ENCODE results near the gene PLB1. TPM values are rescaled to one million over a fixed set of nuclear protein-coding genes. Genes with fewer than 3 reads are reported as not detected.

Gene PLB1
- total and polyA plus RNA-seq, 9 of the 15 experiments (the other 6 are each of a cell fraction or from before 2014, with no cell fraction given): 0.01 to 0.09 (median 0.07) TPM; not detected in 2

- no peak for TF ChIP-seq ZBTB11 (CRISPR knock-in tag; IDR thresholded peaks at IDR 0.05)
- TF ChIP-seq GATA2 (CRISPR knock-in tag; IDR thresholded peaks at IDR 0.05): 0 out of 2 replicates have a peak, but pooled peaks have one; percentile 29
- no peak for TF ChIP-seq MECOM (CRISPR knock-in tag; IDR thresholded peaks at IDR 0.05)
- TF ChIP-seq ZKSCAN3 (CRISPR knock-in tag; IDR thresholded peaks at IDR 0.05): no peak
- no peak for TF ChIP-seq CHD1 (IDR thresholded peaks at IDR 0.05; ENCODE audit: low read length)
- no peak for TF ChIP-seq ZBTB7A (IDR thresholded peaks at IDR 0.05; ENCODE audit: borderline replicate concordance, control insufficient read depth, low read depth, low read length)
- no peak for TF ChIP-seq ZNF41 (CRISPR knock-in tag; conservative IDR thresholded peaks at IDR 0.05)
- TF ChIP-seq HMG20B (CRISPR knock-in tag; IDR thresholded peaks at IDR 0.05): no peak
- TF ChIP-seq IFI16 (CRISPR knock-in tag; IDR thresholded peaks at IDR 0.05): no peak
- no peak for TF ChIP-seq SLC30A9 (CRISPR knock-in tag; IDR thresholded peaks at IDR 0.05)
- TF ChIP-seq DNMT1 (IDR thresholded peaks at IDR 0.05): no peak
- TF ChIP-seq MTA1 (IDR thresholded peaks at IDR 0.05; ENCODE audit: borderline replicate concordance): no peak
- no peak for TF ChIP-seq CBX8 (IDR thresholded peaks at IDR 0.05; ENCODE audit: borderline replicate concordance, extremely low read depth, low read depth, low read length, poor library complexity, severe bottlenecking)
- no peak for TF ChIP-seq ZNF311 (CRISPR knock-in tag; IDR thresholded peaks at IDR 0.05)
Observed at GRCh38 chr2:28565720-28566295, 69.9 kb downstream of the PLB1 start (continued).

Measured in K562 (cell line).